ENCODE measurements around the gene PKN1. TPM values are rescaled to one million over a fixed set of nuclear protein-coding genes. Genes with fewer than 3 reads are reported as not detected.

PKN1 gene
- total and polyA plus RNA-seq, 9 of the 15 experiments (the other 6 are each of a cell fraction or from before 2014, with no cell fraction given): 0.30 to 228 (median 77.5) TPM

DNA sequence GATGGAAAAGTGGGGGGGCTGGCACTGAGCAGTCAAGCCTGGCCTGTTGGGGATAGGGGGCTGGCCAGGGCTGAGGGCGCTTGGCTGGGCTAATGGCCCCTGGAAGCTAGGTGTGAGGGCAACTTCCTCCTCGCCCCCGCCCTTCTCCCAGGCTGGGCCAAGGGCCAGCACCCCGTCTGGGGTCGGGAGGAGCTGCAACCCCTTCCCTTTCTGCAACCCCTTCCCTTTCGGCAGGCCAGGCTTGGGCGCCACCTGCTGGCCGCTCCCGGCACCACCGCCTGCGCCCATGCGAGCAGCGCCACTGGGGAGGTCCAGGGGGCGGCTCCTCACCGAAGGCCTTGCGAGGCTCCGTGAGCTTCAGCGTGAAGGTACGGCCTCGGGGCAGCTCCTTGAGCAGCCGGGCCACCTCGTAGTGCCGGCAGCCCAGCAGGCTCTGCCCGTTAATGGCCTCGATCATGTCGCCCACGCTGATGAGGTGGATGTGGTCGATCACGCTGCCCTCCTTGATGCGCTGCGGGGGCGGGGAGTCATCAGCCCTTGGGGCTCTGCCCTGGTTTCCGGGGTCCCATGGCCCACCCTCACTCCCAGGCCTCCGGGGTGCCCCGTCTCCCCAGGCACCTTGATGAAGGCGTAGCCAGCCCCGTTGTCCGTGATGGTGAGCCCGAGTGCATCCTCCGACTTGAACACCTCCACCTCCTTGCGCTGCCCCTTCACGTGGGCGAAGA lies 47.0 kb downstream of the PKN1 start (continued):
- TF ChIP-seq, protein P1, sequence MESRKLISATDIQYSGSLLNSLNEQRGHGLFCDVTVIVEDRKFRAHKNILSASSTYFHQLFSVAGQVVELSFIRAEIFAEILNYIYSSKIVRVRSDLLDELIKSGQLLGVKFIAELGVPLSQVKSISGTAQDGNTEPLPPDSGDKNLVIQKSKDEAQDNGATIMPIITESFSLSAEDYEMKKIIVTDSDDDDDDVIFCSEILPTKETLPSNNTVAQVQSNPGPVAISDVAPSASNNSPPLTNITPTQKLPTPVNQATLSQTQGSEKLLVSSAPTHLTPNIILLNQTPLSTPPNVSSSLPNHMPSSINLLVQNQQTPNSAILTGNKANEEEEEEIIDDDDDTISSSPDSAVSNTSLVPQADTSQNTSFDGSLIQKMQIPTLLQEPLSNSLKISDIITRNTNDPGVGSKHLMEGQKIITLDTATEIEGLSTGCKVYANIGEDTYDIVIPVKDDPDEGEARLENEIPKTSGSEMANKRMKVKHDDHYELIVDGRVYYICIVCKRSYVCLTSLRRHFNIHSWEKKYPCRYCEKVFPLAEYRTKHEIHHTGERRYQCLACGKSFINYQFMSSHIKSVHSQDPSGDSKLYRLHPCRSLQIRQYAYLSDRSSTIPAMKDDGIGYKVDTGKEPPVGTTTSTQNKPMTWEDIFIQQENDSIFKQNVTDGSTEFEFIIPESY (CRISPR knock-in tag; IDR thresholded peaks at IDR 0.05): peak; percentile 69
- peak; percentile 61; the same call in 1 of the 2 replicates for TF ChIP-seq CTBP1 (IDR thresholded peaks at IDR 0.05; ENCODE audit: borderline replicate concordance)
- TF ChIP-seq NUFIP1 (IDR thresholded peaks at IDR 0.05; ENCODE audit: partially characterized antibody): no peak
- TF ChIP-seq SLC30A9 (CRISPR knock-in tag; IDR thresholded peaks at IDR 0.05): no peak
- no peak for TF ChIP-seq NFIX (CRISPR knock-in tag; IDR thresholded peaks at IDR 0.05; ENCODE audit: low read depth)
- TF ChIP-seq CAMTA2 (CRISPR knock-in tag; conservative IDR thresholded peaks at IDR 0.05): no peak
- TF ChIP-seq POLR2G (IDR thresholded peaks at IDR 0.05; ENCODE audit: low read depth, low read length): peak; percentile 67
- no peak for TF ChIP-seq SMARCA5 (IDR thresholded peaks at IDR 0.05)
- TF ChIP-seq, protein P2, sequence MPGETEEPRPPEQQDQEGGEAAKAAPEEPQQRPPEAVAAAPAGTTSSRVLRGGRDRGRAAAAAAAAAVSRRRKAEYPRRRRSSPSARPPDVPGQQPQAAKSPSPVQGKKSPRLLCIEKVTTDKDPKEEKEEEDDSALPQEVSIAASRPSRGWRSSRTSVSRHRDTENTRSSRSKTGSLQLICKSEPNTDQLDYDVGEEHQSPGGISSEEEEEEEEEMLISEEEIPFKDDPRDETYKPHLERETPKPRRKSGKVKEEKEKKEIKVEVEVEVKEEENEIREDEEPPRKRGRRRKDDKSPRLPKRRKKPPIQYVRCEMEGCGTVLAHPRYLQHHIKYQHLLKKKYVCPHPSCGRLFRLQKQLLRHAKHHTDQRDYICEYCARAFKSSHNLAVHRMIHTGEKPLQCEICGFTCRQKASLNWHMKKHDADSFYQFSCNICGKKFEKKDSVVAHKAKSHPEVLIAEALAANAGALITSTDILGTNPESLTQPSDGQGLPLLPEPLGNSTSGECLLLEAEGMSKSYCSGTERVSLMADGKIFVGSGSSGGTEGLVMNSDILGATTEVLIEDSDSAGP (CRISPR knock-in tag; IDR thresholded peaks at IDR 0.05): no peak
- TF ChIP-seq GTF2E2 (tag; IDR thresholded peaks at IDR 0.05): no peak
- TF ChIP-seq KAT2B (IDR thresholded peaks at IDR 0.05; ENCODE audit: low read depth, low read length): peak; percentile 66
- no peak for TF ChIP-seq PHTF2 (CRISPR knock-in tag; IDR thresholded peaks at IDR 0.05)
- TF ChIP-seq, protein P3, sequence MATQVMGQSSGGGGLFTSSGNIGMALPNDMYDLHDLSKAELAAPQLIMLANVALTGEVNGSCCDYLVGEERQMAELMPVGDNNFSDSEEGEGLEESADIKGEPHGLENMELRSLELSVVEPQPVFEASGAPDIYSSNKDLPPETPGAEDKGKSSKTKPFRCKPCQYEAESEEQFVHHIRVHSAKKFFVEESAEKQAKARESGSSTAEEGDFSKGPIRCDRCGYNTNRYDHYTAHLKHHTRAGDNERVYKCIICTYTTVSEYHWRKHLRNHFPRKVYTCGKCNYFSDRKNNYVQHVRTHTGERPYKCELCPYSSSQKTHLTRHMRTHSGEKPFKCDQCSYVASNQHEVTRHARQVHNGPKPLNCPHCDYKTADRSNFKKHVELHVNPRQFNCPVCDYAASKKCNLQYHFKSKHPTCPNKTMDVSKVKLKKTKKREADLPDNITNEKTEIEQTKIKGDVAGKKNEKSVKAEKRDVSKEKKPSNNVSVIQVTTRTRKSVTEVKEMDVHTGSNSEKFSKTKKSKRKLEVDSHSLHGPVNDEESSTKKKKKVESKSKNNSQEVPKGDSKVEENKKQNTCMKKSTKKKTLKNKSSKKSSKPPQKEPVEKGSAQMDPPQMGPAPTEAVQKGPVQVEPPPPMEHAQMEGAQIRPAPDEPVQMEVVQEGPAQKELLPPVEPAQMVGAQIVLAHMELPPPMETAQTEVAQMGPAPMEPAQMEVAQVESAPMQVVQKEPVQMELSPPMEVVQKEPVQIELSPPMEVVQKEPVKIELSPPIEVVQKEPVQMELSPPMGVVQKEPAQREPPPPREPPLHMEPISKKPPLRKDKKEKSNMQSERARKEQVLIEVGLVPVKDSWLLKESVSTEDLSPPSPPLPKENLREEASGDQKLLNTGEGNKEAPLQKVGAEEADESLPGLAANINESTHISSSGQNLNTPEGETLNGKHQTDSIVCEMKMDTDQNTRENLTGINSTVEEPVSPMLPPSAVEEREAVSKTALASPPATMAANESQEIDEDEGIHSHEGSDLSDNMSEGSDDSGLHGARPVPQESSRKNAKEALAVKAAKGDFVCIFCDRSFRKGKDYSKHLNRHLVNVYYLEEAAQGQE (IDR thresholded peaks at IDR 0.05; ENCODE audit: borderline replicate concordance): peak; percentile 65; the same call in 1 of the 2 replicates
- TF ChIP-seq, protein P3 (CRISPR knock-in tag; IDR thresholded peaks at IDR 0.05; ENCODE audit: low read depth): no peak
- TF ChIP-seq FOXJ3 (CRISPR knock-in tag; IDR thresholded peaks at IDR 0.05): no peak
- TF ChIP-seq GATAD2B (IDR thresholded peaks at IDR 0.05; ENCODE audit: borderline replicate concordance): peak; percentile 45; the same call in 1 of the 2 replicates
